ENCODE measurements around the gene UMODL1. TPM values are rescaled to one million over a fixed set of nuclear protein-coding genes. Genes with fewer than 3 reads are reported as not detected.
"Not testable (repeated sequence)": the region's sequence is repeated elsewhere in the genome, so short reads cannot be mapped to it uniquely, and the experiment has no call there.

UMODL1 gene
- total RNA-seq, 1 experiment from 2014 or later: 0.08 TPM

DNA sequence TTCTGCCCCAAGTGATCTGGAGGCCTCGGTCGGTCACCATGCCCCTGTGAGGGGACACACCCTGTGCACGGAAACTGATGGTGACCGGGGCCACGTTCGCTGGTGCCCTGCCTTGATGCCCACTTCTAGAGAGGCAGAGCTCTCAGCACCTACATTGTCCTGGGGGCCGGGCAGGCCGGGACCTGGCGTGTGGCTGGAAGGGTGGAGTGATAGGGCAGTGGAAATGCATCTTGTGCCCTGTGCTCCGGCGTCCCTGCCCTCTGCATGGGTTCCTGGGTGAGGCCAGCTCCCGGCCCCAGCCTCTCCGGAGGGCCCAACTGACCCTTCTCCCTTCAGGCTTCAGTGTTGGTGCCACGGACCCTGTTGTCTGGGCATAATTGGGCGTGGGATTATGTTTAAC lies 11.0 kb upstream of the UMODL1 start:
- DNase-seq (ENCODE audit: low spot score): no peak

DNA sequence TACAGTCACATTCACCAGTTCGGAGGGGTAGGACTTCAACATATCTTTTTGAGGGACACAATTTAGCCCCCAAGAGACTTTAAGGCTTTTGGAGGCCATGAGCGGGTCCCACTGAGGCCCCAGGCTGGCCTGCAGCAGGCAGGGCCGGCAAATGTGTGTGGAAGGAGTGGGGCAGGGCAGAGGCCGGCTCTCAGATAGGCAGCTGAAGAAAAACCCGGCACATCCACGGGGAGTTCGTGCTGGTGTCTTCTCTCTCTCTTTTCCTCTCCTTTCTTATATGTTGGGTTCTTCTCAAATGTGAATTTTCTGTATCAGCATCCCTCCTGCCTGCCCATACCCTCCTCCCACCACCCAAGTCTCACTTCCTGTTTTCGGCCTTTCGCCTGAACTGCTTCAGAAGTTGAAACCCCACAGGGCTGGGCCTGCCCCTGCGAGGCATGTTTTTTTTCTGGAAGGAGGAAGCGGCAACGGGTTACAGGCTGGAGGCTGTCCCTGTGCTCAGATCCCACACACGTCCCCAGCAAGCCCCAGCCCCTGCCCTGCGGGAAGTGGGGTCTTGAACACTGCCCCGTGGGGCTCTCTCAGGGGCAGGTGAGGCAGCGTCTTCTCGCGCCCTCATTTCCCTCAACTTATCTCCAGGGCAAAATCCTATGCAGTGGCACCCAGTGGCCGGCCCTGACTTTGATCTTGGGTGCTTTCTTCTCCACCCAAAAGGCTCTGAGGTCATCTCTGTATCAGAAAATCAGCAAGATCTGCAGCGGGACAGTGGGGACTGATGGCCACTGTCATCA lies 9.7 kb upstream of the UMODL1 start:
- DNase-seq (ENCODE audit: low spot score): no peak

- no peak for DNase-seq (ENCODE audit: low spot score)
Measured at GRCh38 chr21:42061986-42062235, 9.2 kb upstream of the UMODL1 start.

- peak; percentile 19 for DNase-seq (ENCODE audit: low spot score)
Measured at GRCh38 chr21:42062236-42063022, 8.7 kb upstream of the UMODL1 start.

DNA sequence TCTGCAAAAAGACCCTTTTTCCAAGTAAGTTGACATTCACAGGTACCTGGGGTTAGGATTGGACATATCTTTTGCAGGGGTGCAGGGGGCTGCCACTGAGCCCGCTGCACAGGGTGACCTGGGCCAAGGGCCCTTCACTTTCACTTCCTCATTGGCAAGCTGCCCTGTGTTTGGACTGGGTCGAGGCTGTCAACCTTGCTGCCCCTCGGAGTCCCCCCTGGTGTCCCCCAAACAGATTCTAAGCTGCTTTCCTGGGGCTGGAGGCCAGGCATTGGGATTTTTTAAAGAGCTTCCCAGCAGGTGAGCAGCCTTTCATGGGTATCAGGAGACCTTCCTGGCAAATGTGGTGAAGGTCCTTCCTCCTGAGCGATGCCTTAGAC lies 7.9 kb upstream of the UMODL1 start:
- DNase-seq (ENCODE audit: low spot score): peak; percentile 47

- DNase-seq (ENCODE audit: low spot score): peak; percentile 69
Measured at GRCh38 chr21:42063571-42064521, 7.3 kb upstream of the UMODL1 start.

GRCh38 chr21:42066521-42066920 lies 4.6 kb upstream of the UMODL1 start:
- no peak for DNase-seq (ENCODE audit: low spot score)

GRCh38 chr21:42067531-42068255 lies 3.4 kb upstream of the UMODL1 start:
- no peak for DNase-seq (ENCODE audit: low spot score)

GRCh38 chr21:42068256-42068545 lies 2.9 kb upstream of the UMODL1 start:
- DNase-seq (ENCODE audit: low spot score): no peak

GRCh38 chr21:42068592-42068991 lies 2.5 kb upstream of the UMODL1 start:
- DNase-seq (ENCODE audit: low spot score): no peak

- no peak for DNase-seq (ENCODE audit: low spot score)
Measured at GRCh38 chr21:42069327-42069726, 1.8 kb upstream of the UMODL1 start.

DNA sequence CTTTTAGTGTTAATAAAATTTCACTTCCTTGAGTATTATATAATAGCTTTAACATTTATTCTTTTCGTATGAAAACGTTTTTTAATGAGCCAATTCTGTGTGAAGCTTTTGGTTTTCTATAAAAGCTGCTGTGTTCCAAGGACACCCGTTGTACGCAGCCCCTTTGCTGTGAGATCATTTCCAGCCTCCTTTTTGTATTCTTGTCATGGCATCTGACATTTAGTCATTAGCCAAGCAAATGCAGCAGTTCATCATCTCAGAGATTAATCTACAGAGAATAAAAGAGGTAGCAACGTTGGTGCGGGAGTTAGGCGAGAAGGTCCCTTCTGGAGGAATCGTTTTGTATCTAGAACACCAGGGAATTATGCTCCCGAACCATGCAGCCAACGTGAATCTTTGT lies 1.3 kb upstream of the UMODL1 start:
- no peak for DNase-seq (ENCODE audit: low spot score)

- peak; percentile 12 for DNase-seq (ENCODE audit: low spot score)
Measured at GRCh38 chr21:42073145-42074099, 2.3 kb downstream of the UMODL1 start.

- no peak for DNase-seq (ENCODE audit: low spot score)
Measured at GRCh38 chr21:42075686-42076471, 4.8 kb downstream of the UMODL1 start.

DNA sequence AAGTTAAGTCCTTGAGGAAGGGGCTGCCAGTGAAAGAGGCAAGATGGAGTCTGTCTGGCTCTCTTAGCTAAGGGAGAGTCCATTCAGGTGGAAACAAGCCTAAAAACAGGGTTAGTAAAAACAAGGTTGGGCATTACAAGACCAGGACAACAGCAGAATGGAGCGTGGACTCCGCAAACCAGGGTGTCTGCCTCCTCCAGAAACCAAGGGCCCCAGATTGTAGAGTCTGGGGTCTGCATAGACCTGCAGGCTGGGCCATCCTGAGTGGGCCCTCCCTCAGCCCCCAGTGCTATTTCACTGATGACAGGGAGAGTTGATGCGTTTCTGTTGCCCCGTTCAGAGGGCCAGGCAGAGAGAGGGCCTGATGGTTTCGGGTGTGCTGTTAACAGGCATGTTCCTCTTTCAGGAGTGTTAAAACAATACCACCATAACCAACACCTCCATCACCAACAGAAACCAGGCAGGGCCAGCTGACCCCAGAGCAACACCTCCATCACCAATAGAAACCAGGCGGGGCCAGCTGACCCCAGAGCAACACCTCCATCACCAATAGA lies 6.6 kb downstream of the UMODL1 start:
- DNase-seq (ENCODE audit: low spot score): not testable (repeated sequence)

GRCh38 chr21:42078247-42079007 lies 7.3 kb downstream of the UMODL1 start:
- not testable (repeated sequence) for DNase-seq (ENCODE audit: low spot score)

GRCh38 chr21:42079008-42079938 lies 8.2 kb downstream of the UMODL1 start:
- no peak for DNase-seq (ENCODE audit: low spot score)
